SKM-1 treated with dmso at 0.1 percent for 144 hours (cell line): ENCODE data around the gene ATP5F1D.

Experiments used
- DNase-seq: peaks from one replicate; lab custom pipeline; 2025; ENCODE audit not compliant: unreplicated experiment; lab: John Stamatoyannopoulos, UW

The ATP5F1D gene

GRCh38 chr19:1290196-1290702 lies 48.7 kb downstream of the ATP5F1D start:
- no peak for DNase-seq

GRCh38 chr19:1290703-1291651 lies 49.4 kb downstream of the ATP5F1D start:
- no peak for DNase-seq

GRCh38 chr19:1291761-1292418 lies 50.3 kb downstream of the ATP5F1D start:
- no peak for DNase-seq

GRCh38 chr19:1292419-1293151 lies 51.0 kb downstream of the ATP5F1D start:
- no peak for DNase-seq

- no peak for DNase-seq
Observed at GRCh38 chr19:1293782-1294604, 52.4 kb downstream of the ATP5F1D start.
